Left lobe of liver (tissue), 2 donors: ENCODE data around the gene GNG13. TPM values are rescaled to one million over a fixed set of nuclear protein-coding genes. Genes with fewer than 3 reads are reported as not detected.
"Not testable (repeated sequence)": the region's sequence is repeated elsewhere in the genome, so short reads cannot be mapped to it uniquely, and the experiment has no call there.

Experiments used
- ATAC-seq: fragments of 200-7000 bp; cut with Tn5 transposase; one replicate; pipeline ENCODE4 v1.9.1; 2020; ENCODE audit warnings: mild to moderate bottlenecking, moderate library complexity
- DNase-seq: peaks from one replicate; pipeline ENCODE4 v3.0.0-alpha.2; 2020; ENCODE audit warnings: low spot score
- total RNA-seq: library from RNA; stranded (reverse); gene quantifications from one replicate; pipeline ENCODE4 v1.2.1, GENCODE V29; 2021
- donor health status: DM: no; HTN: no; CAD: no; lungs with moderate emphysema.
- donor health status: DM: no; HTN: yes; CAD: no.

Gene GNG13
- total RNA-seq, 1 donor from 2014 or later = not detected

DNA sequence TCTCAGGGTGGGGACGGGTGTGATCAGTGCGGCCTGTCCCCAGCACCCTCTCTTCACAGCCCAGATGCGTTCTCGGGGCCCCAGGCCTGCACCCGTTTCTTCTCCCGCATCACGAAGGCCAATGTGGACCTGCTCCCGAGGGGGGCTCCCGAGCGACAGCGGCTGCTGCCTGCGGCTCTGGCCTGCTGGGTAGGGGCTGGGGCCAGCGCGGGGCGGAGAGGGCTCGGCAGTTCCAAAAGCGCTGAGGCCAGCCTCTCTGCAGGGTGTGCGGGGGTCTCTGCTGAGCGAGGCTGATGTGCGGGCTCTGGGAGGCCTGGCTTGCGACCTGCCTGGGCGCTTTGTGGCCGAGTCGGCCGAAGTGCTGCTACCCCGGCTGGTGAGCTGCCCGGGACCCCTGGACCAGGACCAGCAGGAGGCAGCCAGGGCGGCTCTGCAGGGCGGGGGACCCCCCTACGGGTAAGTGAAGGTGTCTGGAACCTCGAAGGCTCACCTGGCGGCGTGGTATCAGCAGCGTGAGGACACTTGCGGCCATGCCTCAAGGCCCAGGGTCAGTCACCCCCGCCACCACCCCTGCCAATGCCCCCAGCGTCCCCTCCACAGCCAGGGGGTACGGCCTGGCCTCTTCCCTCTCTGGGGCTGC is 35.6 kb downstream of the GNG13 start:
- ATAC-seq (no peak), DNase-seq (no peak)

DNA sequence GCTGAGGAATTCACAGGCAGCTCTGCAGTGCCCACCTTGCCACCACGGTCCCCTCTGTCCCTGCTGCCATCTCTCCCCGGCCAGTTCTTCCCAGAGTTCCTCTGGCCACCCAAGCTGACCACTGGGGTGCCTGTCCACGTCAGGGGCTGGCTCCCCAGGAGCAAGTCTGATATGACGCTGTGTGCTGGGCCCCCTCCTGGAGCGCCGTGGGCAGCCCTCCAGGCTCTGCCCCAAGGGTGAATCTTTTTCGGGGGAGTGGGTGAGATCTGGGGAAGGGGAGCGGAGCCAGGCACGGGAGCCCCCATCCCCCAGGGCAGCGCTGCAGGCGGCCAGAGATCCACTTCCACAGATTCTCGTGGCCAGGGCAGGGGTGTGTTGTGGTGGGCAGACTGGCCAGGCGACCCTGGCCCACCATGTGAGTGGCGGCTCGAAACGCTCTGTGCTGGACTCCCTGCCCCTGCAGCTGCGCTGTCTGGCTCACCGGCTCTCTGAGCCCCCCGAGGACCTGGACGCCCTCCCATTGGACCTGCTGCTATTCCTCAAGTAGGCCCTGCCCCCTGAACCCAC is 36.3 kb downstream of the GNG13 start:
- DNase-seq = no peak
- no peak for ATAC-seq

DNA sequence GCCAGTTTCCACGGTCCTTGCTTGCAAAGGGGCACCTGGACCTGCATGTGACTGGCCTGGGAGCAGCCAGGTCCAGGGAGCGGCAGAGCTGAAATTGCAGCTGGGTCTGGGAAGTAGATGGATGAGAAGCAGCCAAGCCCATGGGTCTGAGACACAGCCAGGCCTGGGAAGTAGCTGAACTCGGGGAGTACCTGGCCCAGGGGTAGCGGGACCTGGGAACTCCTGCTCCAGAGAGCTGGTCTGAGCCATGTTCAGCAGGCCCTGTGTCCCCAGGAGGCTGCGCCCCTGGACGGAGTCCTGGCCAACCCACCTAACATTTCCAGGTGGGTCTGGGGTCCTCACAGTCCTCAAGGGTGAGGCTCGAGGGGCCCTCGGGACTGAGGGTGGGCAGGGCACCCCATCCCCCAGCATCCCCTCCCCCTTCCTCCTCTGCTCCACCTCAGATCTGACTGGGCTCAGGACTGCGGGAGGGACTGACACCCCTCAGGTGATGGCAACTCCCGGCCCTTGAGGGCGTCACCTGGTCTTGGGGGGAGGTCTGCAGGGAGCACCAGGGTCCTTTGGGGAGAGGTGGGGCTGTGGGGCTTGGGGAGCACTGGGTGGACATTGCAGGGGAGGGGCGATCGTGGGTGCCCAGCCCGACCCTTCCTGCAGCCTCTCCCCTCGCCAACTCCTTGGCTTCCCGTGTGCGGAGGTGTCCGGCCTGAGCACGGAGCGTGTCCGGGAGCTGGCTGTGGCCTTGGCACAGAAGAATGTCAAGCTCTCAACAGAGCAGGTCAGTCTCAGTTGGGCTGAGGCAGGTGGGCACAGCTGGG is 37.0 kb downstream of the GNG13 start:
- DNase-seq (no peak), ATAC-seq (no peak)

DNA sequence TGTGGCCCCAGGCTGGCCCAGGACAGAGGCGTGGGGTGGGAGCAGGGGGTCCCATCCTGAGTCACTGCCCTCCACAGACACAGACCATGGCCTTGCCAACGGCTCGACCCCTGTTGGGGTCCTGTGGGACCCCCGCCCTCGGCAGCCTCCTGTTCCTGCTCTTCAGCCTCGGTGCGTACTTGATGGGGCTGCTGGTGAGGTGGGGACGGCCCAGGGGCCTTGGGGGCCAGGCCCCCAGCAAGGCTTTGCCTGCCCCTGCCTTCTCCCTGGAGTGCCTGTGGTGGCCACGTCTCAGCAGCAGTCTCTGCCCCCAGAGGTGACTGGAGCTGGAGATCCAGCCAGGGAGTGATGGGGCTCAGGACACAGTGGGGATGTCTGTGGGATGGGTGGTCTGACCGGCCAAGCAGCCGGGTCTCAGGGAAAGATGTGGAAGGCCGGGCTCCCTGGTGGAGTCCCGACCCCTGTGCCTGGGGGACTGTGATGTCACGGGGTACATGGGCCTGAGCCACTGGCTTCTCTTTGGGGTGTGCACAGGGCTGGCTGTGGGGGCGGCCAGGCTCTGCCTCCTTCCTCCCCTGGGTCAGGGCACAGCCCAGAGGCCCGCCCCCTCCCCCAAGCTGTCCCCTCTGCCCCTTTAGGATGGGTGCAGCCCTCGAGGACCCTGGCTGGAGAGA is 37.8 kb downstream of the GNG13 start:
- ATAC-seq (no peak), DNase-seq (no peak)

DNA sequence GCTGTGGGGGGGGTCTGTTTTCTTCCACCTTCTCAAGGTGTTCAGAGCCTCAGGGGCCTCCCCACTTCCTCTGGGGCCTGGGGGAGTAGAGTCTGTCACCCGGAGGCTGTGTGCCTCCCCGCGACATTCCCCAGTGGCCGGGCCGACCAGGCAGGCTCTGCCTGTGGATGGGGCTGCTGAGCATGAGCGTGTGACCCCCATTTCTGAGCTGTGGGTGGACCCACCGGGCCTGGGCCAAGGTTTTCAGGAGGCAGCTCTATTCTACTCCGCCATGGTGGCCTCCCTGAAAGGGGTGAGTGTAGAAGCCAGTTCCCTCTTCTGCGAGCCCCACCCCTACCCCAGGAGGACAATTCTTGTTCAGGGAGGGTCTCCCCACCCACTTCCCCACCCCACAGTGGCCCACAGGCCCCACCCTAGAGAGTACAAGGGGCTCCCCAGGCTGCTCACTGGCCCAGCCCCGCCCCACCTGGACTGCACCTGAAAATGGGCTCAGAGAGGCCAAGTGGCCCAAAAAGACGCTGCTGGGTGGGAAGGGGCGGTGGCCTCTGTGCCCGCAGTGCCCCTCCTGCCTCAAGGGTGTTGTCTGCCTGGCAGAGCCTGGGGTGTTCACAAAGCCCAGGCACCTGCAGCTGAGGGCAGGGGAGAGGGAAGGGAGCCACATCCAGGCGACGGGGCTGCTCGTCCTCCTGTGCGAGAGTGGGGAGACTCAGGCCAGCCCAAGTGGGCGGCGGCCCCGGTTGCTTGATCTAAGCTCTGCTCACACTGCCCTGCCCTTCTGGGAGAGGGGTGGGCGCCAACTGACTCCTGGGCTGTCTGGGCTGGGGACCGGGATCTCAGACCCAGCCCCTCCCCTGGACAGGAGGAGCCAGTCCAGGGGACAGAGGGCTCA is 38.7 kb downstream of the GNG13 start:
- DNase-seq = no peak
- no peak for ATAC-seq

DNA sequence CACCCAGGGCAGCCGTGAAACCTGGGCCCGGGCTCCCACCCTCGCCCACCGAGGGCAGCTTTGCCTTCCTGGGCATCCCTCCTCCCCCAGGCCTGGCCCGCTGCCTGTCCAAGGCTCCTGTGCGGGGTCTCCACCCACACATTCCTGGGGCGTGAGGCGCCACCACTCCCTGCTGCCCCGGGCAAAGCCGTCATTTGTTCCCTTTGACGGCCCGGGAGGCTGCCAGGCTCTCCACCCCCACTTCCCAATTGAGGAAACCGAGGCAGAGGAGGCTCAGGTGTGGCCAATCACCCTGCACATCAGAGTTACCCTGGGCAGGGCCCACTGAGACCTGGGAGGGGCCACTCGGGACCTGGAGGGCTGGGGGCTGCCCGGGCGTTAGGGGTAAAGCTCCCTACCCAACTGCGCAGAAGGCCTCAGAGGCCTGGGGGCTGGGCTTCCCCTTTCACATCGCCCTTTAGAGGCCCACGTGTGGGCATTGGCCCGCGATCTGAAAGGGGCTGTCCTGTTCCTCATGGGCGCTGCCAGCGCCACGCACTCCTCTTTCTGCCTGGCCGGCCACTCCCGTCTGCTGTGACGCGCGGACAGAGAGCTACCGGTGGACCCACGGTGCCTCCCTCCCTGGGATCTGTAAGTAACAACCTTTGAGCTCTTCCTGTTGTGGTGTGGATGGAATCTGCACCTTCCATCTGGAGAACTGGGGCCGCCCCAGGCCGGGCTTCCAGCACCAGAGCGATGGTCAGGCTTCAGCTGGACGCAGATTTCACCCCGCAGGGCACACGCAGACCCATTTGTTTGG is 39.8 kb downstream of the GNG13 start, which contains the start of gene MSLN:
MSLN (plus strand) TSS at position 190 of the 799 bp plus-strand sequence. CDS start 1,947 bp downstream, outside the sequence.
- no peak for DNase-seq
- ATAC-seq = no peak

DNA sequence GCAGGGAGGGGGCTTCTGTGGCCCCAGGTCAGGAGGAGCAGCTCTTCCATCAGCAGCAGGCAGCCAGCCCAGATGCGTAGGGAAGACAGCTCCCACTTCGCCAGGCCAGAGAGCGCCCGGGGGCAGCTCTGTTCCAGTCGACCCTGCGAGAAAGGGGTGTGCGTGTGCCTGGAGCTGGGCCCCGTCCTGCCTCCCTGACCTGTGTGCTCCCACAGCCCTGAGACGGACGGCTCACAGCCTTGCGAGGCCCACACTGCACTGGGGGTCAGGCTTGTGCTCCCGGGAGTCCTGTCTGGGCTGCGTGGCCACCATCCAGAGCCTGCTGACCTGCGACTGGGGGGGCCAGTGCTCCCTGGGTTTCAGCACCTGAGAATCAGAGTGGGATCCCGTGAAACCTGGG is 40.5 kb downstream of the GNG13 start:
- DNase-seq (no peak), ATAC-seq (no peak)

DNA sequence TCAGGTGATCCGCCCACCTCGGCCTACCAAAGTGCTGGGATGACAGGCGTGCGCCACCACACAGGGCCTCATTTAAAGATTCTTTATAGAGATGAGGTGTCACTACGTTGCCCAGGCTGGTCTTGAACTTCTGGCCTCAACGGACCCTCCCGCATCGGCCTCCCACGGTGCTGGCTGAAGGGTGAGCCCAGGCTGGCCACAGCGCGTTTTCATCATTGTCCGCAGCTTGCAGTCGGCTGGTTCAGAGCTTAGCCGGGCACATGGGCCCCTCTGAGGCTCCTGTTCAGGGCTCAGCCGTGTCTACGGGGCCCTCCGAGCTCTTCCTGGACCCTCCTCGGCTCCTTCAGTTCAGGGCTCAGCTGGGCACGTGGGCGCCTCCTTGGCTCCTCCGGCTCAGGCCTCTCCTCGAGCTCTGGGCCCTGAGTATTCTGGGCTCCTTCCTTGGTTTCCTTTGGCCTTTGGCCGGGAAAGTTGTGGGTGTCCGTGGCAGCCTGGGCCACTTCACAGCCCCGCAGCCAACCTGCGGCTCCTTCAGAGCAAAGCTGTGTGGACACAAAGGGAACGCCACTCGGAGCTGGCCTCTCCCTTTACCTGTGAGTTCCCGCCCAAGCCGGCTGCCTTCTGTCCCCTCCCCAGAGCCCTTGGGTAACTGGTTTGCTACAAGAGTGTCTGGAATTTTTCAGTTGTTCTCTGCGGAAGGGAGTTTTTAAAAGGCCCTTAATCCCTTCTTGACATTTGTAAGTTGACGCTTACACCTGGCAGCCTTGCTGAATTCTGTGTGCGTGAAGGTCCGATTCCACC is 41.2 kb downstream of the GNG13 start:
- ATAC-seq = no peak
- no peak for DNase-seq

DNA sequence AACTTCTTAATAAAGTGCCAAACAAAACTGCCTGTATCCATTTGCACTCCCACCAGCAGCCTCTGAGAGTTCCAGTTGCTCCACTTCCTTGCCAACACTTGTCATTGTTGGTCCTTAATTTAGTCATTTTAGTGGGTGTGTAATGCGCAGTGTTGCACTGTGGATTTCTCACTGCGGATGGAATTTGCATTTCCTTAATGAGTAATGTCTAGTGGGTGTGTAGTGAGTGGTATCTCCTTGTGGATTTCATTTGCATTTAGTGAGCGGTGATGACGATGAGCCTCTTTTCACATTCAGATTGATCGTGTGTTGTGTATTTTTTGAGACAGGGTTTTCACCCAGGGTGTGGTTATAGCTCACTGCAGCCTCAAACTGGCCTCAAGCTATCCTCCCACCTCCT is 44.1 kb downstream of the GNG13 start:
- ATAC-seq (no peak), DNase-seq (no peak)

DNA sequence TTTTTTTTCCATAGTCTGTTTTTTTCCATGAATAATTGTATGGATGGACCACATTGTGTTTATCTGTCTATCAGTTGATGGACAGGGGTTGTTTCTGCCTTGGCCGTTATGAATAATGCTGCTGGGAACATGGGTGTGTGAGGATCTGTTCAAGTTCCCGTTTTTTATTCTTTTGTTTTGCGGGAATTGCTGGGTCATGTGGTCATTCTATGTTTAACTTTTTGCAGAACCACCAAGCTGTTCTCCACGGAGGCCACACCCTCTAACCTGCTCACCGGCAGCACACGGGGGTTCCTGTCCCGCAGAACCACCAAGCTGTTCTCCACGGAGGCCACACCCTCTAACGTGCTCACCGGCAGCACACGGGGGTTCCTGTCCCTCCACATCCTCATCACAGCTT is 45.9 kb downstream of the GNG13 start:
- DNase-seq = no peak
- no peak for ATAC-seq

DNA sequence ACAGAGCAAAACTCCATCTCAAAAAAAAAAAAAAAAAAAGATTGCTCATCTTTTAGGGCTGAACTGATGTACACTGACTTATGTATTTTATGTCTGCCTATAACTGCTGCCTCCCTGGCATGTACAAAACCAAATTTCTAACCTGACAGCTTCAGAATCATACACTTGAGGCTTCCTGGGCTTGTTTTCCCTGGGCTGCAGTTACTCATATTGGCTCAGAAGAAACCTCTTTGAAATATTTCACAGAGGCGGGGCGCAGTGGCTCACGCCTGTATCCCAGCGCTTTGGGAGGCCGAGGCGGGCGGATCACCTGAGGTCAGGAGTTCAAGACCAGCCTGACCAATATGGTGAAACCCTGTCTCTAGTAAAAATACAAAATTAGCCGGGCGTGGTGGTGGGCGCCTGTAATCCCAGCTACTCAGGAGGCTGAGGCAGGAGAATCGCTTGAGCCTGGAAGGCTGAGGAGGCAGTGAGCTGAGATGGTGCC is 46.4 kb downstream of the GNG13 start:
- DNase-seq, ATAC-seq: not testable (repeated sequence)

DNA sequence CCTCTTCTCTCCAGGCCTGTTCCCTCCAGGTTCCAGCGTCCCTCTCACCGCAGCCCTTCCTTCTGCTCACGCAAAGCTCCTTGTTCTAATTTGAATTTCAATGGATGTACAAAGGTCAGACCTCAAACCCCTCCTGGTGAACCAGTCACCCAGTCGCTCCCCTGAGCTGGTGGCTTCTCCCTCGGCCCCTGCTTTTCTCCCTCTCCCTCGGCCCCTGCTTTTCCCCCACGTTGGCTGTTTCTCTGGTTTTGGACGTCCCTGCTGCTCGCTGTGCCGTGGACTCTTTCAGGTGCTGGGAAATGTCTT is 48.6 kb downstream of the GNG13 start:
- ATAC-seq = no peak
- DNase-seq = no peak

DNA sequence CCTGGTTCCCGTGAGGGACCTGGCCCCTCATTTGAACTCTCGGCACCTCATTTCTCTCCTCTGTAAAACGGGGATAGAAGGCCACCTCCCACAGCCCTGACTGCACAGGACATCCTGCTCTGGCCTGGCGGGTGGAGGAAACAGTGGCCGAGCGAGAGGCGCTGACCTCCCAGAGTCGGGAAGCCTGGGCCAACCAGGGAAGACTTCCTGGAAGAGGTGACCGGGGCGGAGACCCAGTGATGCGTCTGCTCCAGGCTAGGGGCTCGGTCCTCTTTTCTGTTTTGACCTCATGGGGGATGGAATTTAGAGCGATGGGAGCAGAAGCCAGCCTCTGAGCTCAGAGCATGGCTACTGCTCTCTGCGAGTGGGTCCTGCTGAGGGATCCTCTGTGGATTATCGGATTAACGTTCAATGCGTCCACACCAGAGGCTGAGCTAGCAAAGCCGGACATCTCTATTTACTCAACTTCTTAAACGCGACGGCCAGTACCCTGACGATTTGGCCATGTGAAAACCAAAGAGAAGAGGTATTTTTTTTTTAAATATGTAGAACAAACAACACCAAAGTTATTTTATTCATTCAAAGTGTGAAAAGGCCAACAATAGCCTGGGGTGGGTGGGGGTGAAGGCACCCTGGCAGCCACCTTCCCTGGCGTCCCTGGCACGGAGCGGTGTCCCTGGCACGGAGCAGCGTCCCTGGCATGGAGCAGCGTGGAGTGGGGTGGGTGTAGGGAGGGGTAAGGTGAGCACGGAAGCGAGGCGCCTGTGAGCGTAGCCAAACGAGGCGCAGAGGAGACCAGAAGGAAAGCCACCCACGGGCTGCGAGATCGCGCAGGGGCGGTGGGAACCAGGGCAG is 49.2 kb downstream of the GNG13 start:
- peak; percentile 44 for ATAC-seq
- no peak for DNase-seq

DNA sequence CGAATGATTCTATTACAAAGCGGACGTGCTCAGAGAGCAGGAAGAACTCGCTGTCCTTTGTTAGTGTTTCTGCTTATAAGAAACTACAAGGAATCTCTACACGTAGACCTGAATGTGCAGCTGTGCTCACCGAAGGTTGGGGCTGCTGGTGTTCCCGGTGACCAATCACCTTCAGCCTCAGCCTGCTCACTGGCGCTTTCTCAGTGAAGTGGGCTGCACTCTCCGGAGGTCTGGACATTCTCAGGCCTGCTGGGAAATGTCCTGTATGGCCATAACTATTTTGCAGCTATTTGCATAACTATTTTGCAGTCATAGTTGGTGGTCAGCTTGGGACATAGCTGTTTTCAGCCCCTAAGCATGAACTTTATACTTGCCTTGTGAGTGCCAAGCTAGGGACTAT is 50.0 kb downstream of the GNG13 start:
- ATAC-seq = no peak
- no peak for DNase-seq

DNA sequence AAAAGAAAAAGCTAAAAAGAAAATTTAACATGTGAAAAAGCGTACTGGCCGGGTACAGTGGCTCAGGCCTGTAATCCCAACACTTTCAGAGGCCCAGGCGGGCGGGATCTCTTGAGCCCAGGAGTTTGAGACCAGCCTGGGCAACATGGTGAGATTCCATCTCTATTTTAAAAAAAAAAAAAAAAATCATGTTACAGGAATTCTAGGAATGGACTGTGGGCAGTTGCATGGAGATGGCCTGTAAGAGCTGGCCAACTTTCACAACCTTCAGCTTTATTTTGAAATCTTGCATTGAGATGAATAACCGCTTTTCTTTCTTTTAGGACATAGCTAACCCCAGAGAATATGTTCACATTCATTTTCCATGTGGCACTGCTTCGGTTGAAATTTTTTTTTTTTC is 51.5 kb downstream of the GNG13 start:
- ATAC-seq = no peak
- DNase-seq = no peak
